Retina (tissue), 1 donor: ENCODE data around the gene RPL7A.
A peak's percentile ranks its signal among the peaks of the same experiment; 100 is the strongest.
"Not testable (repeated sequence)": the region's sequence is repeated elsewhere in the genome, so short reads cannot be mapped to it uniquely, and the experiment has no call there.

Experiments
- DNase-seq: peaks from one replicate; pipeline ENCODE4 v3.0.0-alpha.2; 2016

RPL7A gene

GRCh38 chr9:133329306-133330156, 18.5 kb upstream of the RPL7A start:
- DNase-seq: not testable (repeated sequence)

GRCh38 chr9:133331221-133331620, 16.8 kb upstream of the RPL7A start:
- no peak for DNase-seq

- no peak for DNase-seq
These were observed 16.2 kb upstream of the RPL7A start for GRCh38 chr9:133331641-133332380.

- no peak for DNase-seq
These were observed 15.7 kb upstream of the RPL7A start for GRCh38 chr9:133332381-133332730.

- DNase-seq: no peak
These were observed 15.0 kb upstream of the RPL7A start for GRCh38 chr9:133333011-133333410.

- no peak for DNase-seq
These were observed 14.5 kb upstream of the RPL7A start for GRCh38 chr9:133333566-133333965.

- DNase-seq: no peak
These were observed 13.9 kb upstream of the RPL7A start for GRCh38 chr9:133334161-133334560.

- not testable (repeated sequence) for DNase-seq
These were observed 13.1 kb upstream of the RPL7A start for GRCh38 chr9:133334888-133335287.

- DNase-seq: peak; percentile 96
These were observed 11.8 kb upstream of the RPL7A start, which contains the start of gene SURF6 for GRCh38 chr9:133335924-133336811. TSS of gene SURF6 (minus strand) at chr9:133336188. CDS start at chr9:133336132, 56 bp downstream.

GRCh38 chr9:133339641-133340040, 8.4 kb upstream of the RPL7A start:
- DNase-seq: no peak

GRCh38 chr9:133340256-133340655, 7.8 kb upstream of the RPL7A start:
- no peak for DNase-seq

- DNase-seq: no peak
These were observed 7.1 kb upstream of the RPL7A start for GRCh38 chr9:133340916-133341315.

GRCh38 chr9:133341369-133342068, 6.5 kb upstream of the RPL7A start:
- no peak for DNase-seq

GRCh38 chr9:133342069-133342406, 6.0 kb upstream of the RPL7A start:
- DNase-seq: no peak

- no peak for DNase-seq
These were observed 5.4 kb upstream of the RPL7A start for GRCh38 chr9:133342570-133342969.

- no peak for DNase-seq
These were observed 3.9 kb upstream of the RPL7A start for GRCh38 chr9:133344071-133344470.

- no peak for DNase-seq
These were observed 3.0 kb upstream of the RPL7A start for GRCh38 chr9:133344979-133345378.

- DNase-seq: no peak
These were observed 2.4 kb upstream of the RPL7A start for GRCh38 chr9:133345596-133345995.

GRCh38 chr9:133346021-133346785, 1.8 kb upstream of the RPL7A start:
- DNase-seq: no peak

- peak; percentile 74 for DNase-seq
These were observed 468 bp upstream of the RPL7A start for GRCh38 chr9:133347515-133347984.

GRCh38 chr9:133348718-133349573, 928 bp downstream of the RPL7A start:
- DNase-seq: no peak
